GM12878 (cell line): Measurements from ENCODE around the gene SORCS2. TPM values are rescaled to one million over a fixed set of nuclear protein-coding genes. Genes with fewer than 3 reads are reported as not detected.

Experiments used
- ATAC-seq: fragments of 200-7000 bp; cut with Tn5 transposase; 3 replicates; pipeline ENCODE4 v1.9.1; 2020; ENCODE audit warnings: mild to moderate bottlenecking, moderate library complexity
- BruUV-seq: library from RNA; stranded (reverse); fragments of 400-500 nt; replicated peaks from 2 replicates; lab custom pipeline; 2021; lab: Mats Ljungman, UMichigan
- CTCF ChIA-PET: fragments of 300-600 bp; sonication (Branson Sonifier 250); formaldehyde crosslinking; extraction: SDS; loops from one replicate; lab custom pipeline; 2021; ENCODE audit warnings: inconsistent platforms; lab: Yijun Ruan, JAX
- POLR2A ChIA-PET: fragments of 350-600 bp; formaldehyde crosslinking; extraction: SDS; loops from one replicate; lab custom pipeline; 2021; ENCODE audit warnings: inconsistent platforms; lab: Charles Lee
- RAD21 ChIA-PET: fragments of 300-600 bp; sonication (Branson Sonifier 250); formaldehyde crosslinking; loops from one replicate; lab custom pipeline; 2023; ENCODE audit warnings: antibody characterized with exemption; ENCODE audit not compliant: unreplicated experiment; lab: Charles Lee
- SMC1A ChIA-PET: fragments of 300-600 bp; sonication (Branson Sonifier 250); formaldehyde crosslinking; loops from one replicate; lab custom pipeline; 2023; ENCODE audit not compliant: unreplicated experiment, uncharacterized antibody; lab: Charles Lee
- DNase-seq: peaks from one replicate; pipeline ENCODE4 v3.0.0-alpha.2; 2011; ENCODE audit warnings: low read depth, low spot score
- FAIRE-seq: peaks from 3 replicates; lab custom pipeline; 2011; peaks lifted over from hg19 to GRCh38; lab: Jason Lieb, UNC
- H2AFZ ChIP-seq: 2 replicates; pipeline ENCODE4 v1.6.0; 2011; ENCODE audit warnings: low read depth, low read length, control low read depth; ENCODE audit not compliant: control insufficient read depth
- H3K27ac ChIP-seq: 2 replicates; pipeline ENCODE4 v1.5.1; 2011; ENCODE audit warnings: control low read depth; ENCODE audit not compliant: control insufficient read depth, insufficient read depth
- H3K27me3 ChIP-seq, 2 experiments: replicated peaks in 1 of 2; 2 replicates each; pipeline versions ENCODE4 v1.6.0 to v1.6.1; 2011; ENCODE audit warnings: low read length in 1 of 2; ENCODE audit not compliant: control insufficient read depth in 2 of 2, insufficient read depth in 2 of 2
- H3K36me3 ChIP-seq, 2 experiments: 2 replicates each; pipeline ENCODE4 v1.5.1; 2011; ENCODE audit warnings: low read length in 1 of 2; ENCODE audit not compliant: control insufficient read depth in 2 of 2, insufficient read depth in 2 of 2
- H3K4me1 ChIP-seq: 2 replicates; pipeline ENCODE4 v1.6.1; 2011; ENCODE audit warnings: mild to moderate bottlenecking, low read length, moderate library complexity, mixed read lengths; ENCODE audit not compliant: control insufficient read depth, insufficient read depth
- H3K4me2 ChIP-seq: 2 replicates; pipeline ENCODE4 v1.6.0; 2011; ENCODE audit warnings: control low read depth; ENCODE audit not compliant: control insufficient read depth, insufficient read depth
- H3K4me3 ChIP-seq: fragments of 200-600 bp; sonication (generic); 2 replicates; pipeline ENCODE4 v1.5.1; 2016
- H3K79me2 ChIP-seq: 2 replicates; pipeline ENCODE4 v1.6.0; 2011; ENCODE audit warnings: low read length; ENCODE audit not compliant: control insufficient read depth, insufficient read depth
- H3K9ac ChIP-seq: 2 replicates; pipeline ENCODE4 v1.8.0; 2011; ENCODE audit warnings: low read length, control low read depth, mixed read lengths; ENCODE audit not compliant: control insufficient read depth, insufficient read depth
- H3K9me3 ChIP-seq: replicated peaks from 3 replicates; pipeline ENCODE4 v1.5.1; 2011; ENCODE audit warnings: mild to moderate bottlenecking, low read length; ENCODE audit not compliant: control insufficient read depth, insufficient read depth
- H4K20me1 ChIP-seq: 2 replicates; pipeline ENCODE4 v1.6.0; 2011; ENCODE audit not compliant: control insufficient read depth, insufficient read depth
- GABPA ChIP-seq: IDR thresholded peaks from 2 replicates; pipeline ENCODE4 v1.6.1; 2014; ENCODE audit warnings: antibody characterized with exemption, low read depth, mild to moderate bottlenecking, inconsistent platforms
- NFIC ChIP-seq: IDR thresholded peaks from 2 replicates; pipeline ENCODE4 v1.6.1; 2012; ENCODE audit warnings: low read depth, mild to moderate bottlenecking, inconsistent platforms, low read length, moderate library complexity
- NFYA ChIP-seq: IDR thresholded peaks from 2 replicates; pipeline ENCODE4 v1.6.1; 2011; ENCODE audit warnings: low read depth, mild to moderate bottlenecking, low read length, improper control_type of control experiment, borderline replicate concordance
- PML ChIP-seq: IDR thresholded peaks from 2 replicates; pipeline ENCODE4 v1.6.1; 2012; ENCODE audit warnings: low read length, inconsistent platforms
- POLR2AphosphoS5 ChIP-seq: IDR thresholded peaks from 2 replicates; pipeline ENCODE4 v1.6.1; 2011; ENCODE audit warnings: mild to moderate bottlenecking, low read length, inconsistent platforms
- SMAD1 ChIP-seq: fragments of 450-650 bp; IDR thresholded peaks from 2 replicates; pipeline ENCODE4 v1.6.1; 2018; ENCODE audit warnings: mild to moderate bottlenecking, low read depth; ENCODE audit not compliant: partially characterized antibody
- SPI1 ChIP-seq: IDR thresholded peaks from 2 replicates; pipeline ENCODE4 v1.6.1; 2011; ENCODE audit warnings: low read depth, mild to moderate bottlenecking, low read length, moderate library complexity, borderline replicate concordance; ENCODE audit not compliant: insufficient read depth
- TAF1 ChIP-seq: IDR thresholded peaks from 2 replicates; pipeline ENCODE4 v1.6.1; 2011; ENCODE audit warnings: mild to moderate bottlenecking, low read depth, low read length, borderline replicate concordance
- WGBS: methylation state at CpG from one replicate; pipeline ENCODE4 v1.1.6; 2016; ENCODE audit warnings: low lambda C conversion rate; ENCODE audit not compliant: insufficient replicate concordance, insufficient coverage; ENCODE audit errors: missing lambda C conversion rate; 5-methylcytosine and 5-hydroxymethylcytosine counted together
- in situ Hi-C: fragments of 300-500 bp; cut with MboI; formaldehyde crosslinking; loops from 9 replicates; pipeline ENCODE4 v1.14.3; 2018; ENCODE audit warnings: mixed read lengths
- intact Hi-C: fragments of 100-400 bp; cut with micrococcal nuclease; formaldehyde crosslinking; loops from one replicate; pipeline ENCODE4 v1.14.2; 2022; ENCODE audit not compliant: unreplicated experiment
- polyA plus RNA-seq, 11 experiments: library from polyadenylated mRNA; depleted of rRNA in 4 of 11; unstranded in 6 of 11; stranded (reverse) in 5 of 11; fragments of >200 nt; fragmentation: Nextera tagmentation in 4 of 11; fragmentation: Illumina TruSeq in 1 of 11; extraction: Ambion mirVana in 4 of 11; extraction: Trizol in 1 of 11; gene quantifications; 1 replicate in 1 of 11; 2 replicates in 10 of 11; pipeline versions ENCODE4 v1.2.1 to v1.2.3, GENCODE V29; 2011 to 2016; ENCODE audit warnings: inconsistent platforms in 2 of 11, missing spikeins in 2 of 11, low read depth in 1 of 11
- total RNA-seq, 4 experiments: library from RNA; depleted of rRNA in 3 of 4; stranded (reverse); fragments of >200 nt in 3 of 4; fragmentation: Illumina TruSeq in 1 of 4; extraction: Trizol in 1 of 4; gene quantifications; 2 replicates each; pipeline versions ENCODE4 v1.2.1 to v1.2.3, GENCODE V29; 2013 to 2021
- TF ChIP-seq, protein P1 (sequence below): IDR thresholded peaks from 2 replicates; pipeline ENCODE4 v1.6.1; 2011; ENCODE audit warnings: borderline replicate concordance, low read depth, mild to moderate bottlenecking, moderate library complexity, mixed read lengths, low read length; ENCODE audit not compliant: insufficient read depth; ENCODE audit errors: extremely low read length
- TF ChIP-seq, protein P2 (sequence below): fragments of 450-650 bp; IDR thresholded peaks from 2 replicates; pipeline ENCODE4 v1.6.1; 2017; ENCODE audit warnings: mild to moderate bottlenecking

SORCS2 gene
- total and polyA plus RNA-seq, 10 of the 15 experiments (the other 5 are each of a cell fraction or from before 2014, with no cell fraction given) = 0.01 to 0.15 (median 0.05) TPM; not detected in 5

DNA sequence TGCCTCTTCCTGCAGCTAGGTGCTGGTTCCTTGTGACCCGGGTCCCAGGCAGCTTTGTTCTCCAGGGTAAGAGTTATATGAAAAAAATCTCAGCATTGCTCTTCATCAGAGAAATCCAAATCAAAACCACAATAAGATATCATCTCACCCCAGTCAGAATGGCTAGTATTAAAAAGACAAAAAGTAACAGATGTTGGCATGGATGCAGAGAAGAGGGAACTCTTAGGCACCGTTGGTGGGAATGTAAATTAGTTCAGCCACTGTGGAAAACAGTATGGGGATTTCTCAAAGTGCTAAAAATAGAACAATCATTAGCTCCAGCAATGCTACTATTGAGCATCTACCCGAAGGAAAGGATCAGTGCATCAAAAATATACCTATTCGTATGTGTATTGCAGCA is 61.5 kb downstream of the SORCS2 start:
- no peaks in the 10 kb centered on the region for H3K27me3 ChIP-seq
- ChIA-PET POLR2A (no interaction called here), SMC1A (no interaction called here), RAD21 (interaction anchor here (0.8 kb wide), 1 partner anchor 40 kb away, joined by 3 read pairs; no protein-coding TSS in a partner anchor), CTCF (interaction anchor here (1.0 kb wide), 1 partner anchor 23 kb away, joined by 3 read pairs; no protein-coding TSS in a partner anchor)
- H3K36me3 ChIP-seq = no peaks in the 10 kb centered on the region
- H4K20me1 ChIP-seq = no peaks in the 10 kb centered on the region
- no peak for ATAC-seq
- no peak overlapping the region for H3K4me2 ChIP-seq
- H3K79me2 ChIP-seq = no peaks in the 10 kb centered on the region
- no peak overlapping the region for H3K9ac ChIP-seq
- no peak for FAIRE-seq
- H3K27ac ChIP-seq = no peak overlapping the region
- no peak for DNase-seq
- 9% methylated on average over 4 of the region's 4 CpGs for WGBS
- H3K9me3 ChIP-seq = no peaks in the 10 kb centered on the region; the same call in 2 of the 3 replicates
- in situ Hi-C loops (no loop called here), intact Hi-C loops (no loop called here)
- H2AFZ ChIP-seq = no peak overlapping the region
- TF ChIP-seq, protein P1, sequence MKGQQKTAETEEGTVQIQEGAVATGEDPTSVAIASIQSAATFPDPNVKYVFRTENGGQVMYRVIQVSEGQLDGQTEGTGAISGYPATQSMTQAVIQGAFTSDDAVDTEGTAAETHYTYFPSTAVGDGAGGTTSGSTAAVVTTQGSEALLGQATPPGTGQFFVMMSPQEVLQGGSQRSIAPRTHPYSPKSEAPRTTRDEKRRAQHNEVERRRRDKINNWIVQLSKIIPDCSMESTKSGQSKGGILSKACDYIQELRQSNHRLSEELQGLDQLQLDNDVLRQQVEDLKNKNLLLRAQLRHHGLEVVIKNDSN = no peak
- TF ChIP-seq NFIC (no peak), POLR2AphosphoS5 (no peak), PML (no peak), SPI1 (no peak), TAF1 (no peak), NFYA (no peak), SMAD1 (no peak), GABPA (no peak)
- TF ChIP-seq, protein P2, sequence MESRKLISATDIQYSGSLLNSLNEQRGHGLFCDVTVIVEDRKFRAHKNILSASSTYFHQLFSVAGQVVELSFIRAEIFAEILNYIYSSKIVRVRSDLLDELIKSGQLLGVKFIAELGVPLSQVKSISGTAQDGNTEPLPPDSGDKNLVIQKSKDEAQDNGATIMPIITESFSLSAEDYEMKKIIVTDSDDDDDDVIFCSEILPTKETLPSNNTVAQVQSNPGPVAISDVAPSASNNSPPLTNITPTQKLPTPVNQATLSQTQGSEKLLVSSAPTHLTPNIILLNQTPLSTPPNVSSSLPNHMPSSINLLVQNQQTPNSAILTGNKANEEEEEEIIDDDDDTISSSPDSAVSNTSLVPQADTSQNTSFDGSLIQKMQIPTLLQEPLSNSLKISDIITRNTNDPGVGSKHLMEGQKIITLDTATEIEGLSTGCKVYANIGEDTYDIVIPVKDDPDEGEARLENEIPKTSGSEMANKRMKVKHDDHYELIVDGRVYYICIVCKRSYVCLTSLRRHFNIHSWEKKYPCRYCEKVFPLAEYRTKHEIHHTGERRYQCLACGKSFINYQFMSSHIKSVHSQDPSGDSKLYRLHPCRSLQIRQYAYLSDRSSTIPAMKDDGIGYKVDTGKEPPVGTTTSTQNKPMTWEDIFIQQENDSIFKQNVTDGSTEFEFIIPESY = no peak
- H3K4me3 ChIP-seq = no peak overlapping the region
- no TSS peak for BruUV-seq
- peaks cover 7% of the 10 kb centered on the region; the same call in 1 of the 2 replicates for H3K4me1 ChIP-seq
